H9 (cell line): ENCODE data around the gene SLC39A2. TPM values are rescaled to one million over a fixed set of nuclear protein-coding genes. Genes with fewer than 3 reads are reported as not detected.

ENCODE experiments used
- DNase-seq: peaks from one replicate; pipeline ENCODE4 v3.0.0-alpha.2; 2017
- H2AFZ ChIP-seq: one replicate; pipeline ENCODE4 v1.6.1; 2013; ENCODE audit warnings: mild to moderate bottlenecking, low read length, control low read depth, moderate library complexity
- H2AK5ac ChIP-seq: 2 replicates; pipeline ENCODE4 v1.6.1; 2013; ENCODE audit warnings: low read length, control low read depth, mixed read lengths; ENCODE audit not compliant: insufficient read length
- H2BK120ac ChIP-seq: one replicate; pipeline ENCODE4 v1.6.1; 2013; ENCODE audit warnings: low read depth, mild to moderate bottlenecking, low read length, control low read depth, inconsistent platforms; ENCODE audit not compliant: poor library complexity, severe bottlenecking
- H2BK12ac ChIP-seq: 2 replicates; pipeline ENCODE4 v1.6.1; 2013; ENCODE audit warnings: low read length, control low read depth, mixed read lengths, low read depth; ENCODE audit not compliant: insufficient read length
- H2BK15ac ChIP-seq: 2 replicates; pipeline ENCODE4 v1.6.1; 2013; ENCODE audit warnings: low read depth, low read length, control low read depth
- H2BK20ac ChIP-seq: one replicate; pipeline ENCODE4 v1.6.1; 2013; ENCODE audit warnings: low read depth, mild to moderate bottlenecking, low read length, control low read depth, inconsistent platforms; ENCODE audit not compliant: poor library complexity, severe bottlenecking
- H2BK5ac ChIP-seq: 2 replicates; pipeline ENCODE4 v1.6.1; 2013; ENCODE audit warnings: low read length, control low read depth, mixed read lengths; ENCODE audit not compliant: insufficient read length
- H3K14ac ChIP-seq: 2 replicates; pipeline ENCODE4 v1.6.1; 2013; ENCODE audit warnings: low read length, control low read depth; ENCODE audit not compliant: insufficient read depth
- H3K18ac ChIP-seq: 2 replicates; pipeline ENCODE4 v1.6.1; 2013; ENCODE audit warnings: low read depth, mild to moderate bottlenecking, mixed read lengths, low read length, control low read depth; ENCODE audit not compliant: insufficient read length
- H3K23ac ChIP-seq: 2 replicates; pipeline ENCODE4 v1.6.1; 2013; ENCODE audit warnings: low read length, control low read depth, mixed read lengths, low read depth; ENCODE audit not compliant: insufficient read length
- H3K23me2 ChIP-seq: 2 replicates; pipeline ENCODE4 v1.6.1; 2013; ENCODE audit warnings: low read depth, mild to moderate bottlenecking, mixed read lengths, low read length, control low read depth; ENCODE audit not compliant: insufficient read length, poor library complexity, severe bottlenecking
- H3K27ac ChIP-seq: 2 replicates; pipeline ENCODE4 v1.5.1; 2013; ENCODE audit warnings: low read length, control low read depth, mixed read lengths, low read depth; ENCODE audit not compliant: insufficient read length
- H3K27me3 ChIP-seq: 2 replicates; pipeline ENCODE4 v1.6.1; 2013; ENCODE audit warnings: low read length, control low read depth, inconsistent platforms; ENCODE audit not compliant: insufficient read depth
- H3K4ac ChIP-seq: 2 replicates; pipeline ENCODE4 v1.6.1; 2013; ENCODE audit warnings: low read depth, mild to moderate bottlenecking, control low read depth, inconsistent platforms, low read length, moderate library complexity
- H3K4me1 ChIP-seq: 2 replicates; pipeline ENCODE4 v1.6.1; 2013; ENCODE audit warnings: low read length, control low read depth, inconsistent platforms; ENCODE audit not compliant: insufficient read depth
- H3K4me2 ChIP-seq: 2 replicates; pipeline ENCODE4 v1.6.1; 2013; ENCODE audit warnings: low read length, control low read depth, mixed read lengths; ENCODE audit not compliant: insufficient read length, insufficient read depth
- H3K56ac ChIP-seq: 2 replicates; pipeline ENCODE4 v1.6.1; 2013; ENCODE audit warnings: low read depth, mild to moderate bottlenecking, mixed read lengths, low read length, control low read depth; ENCODE audit not compliant: insufficient read length
- H3K79me1 ChIP-seq: 2 replicates; pipeline ENCODE4 v1.6.1; 2013; ENCODE audit warnings: low read depth, mild to moderate bottlenecking, moderate library complexity, low read length, control low read depth, inconsistent platforms; ENCODE audit not compliant: insufficient read depth, poor library complexity, severe bottlenecking
- H3K79me2 ChIP-seq: 2 replicates; pipeline ENCODE4 v1.6.1; 2013; ENCODE audit warnings: low read length, control low read depth, inconsistent platforms; ENCODE audit not compliant: insufficient read depth
- H3K9ac ChIP-seq: 2 replicates; pipeline ENCODE4 v1.6.1; 2013; ENCODE audit warnings: low read length, control low read depth, mixed read lengths; ENCODE audit not compliant: insufficient read length; ENCODE audit errors: extremely low read depth
- H3K9me3 ChIP-seq: one replicate; pipeline ENCODE4 v1.6.1; 2013; ENCODE audit warnings: low read depth, low read length, inconsistent platforms; ENCODE audit not compliant: control insufficient read depth
- H3T11ph ChIP-seq: one replicate; pipeline ENCODE4 v1.6.1; 2013; ENCODE audit warnings: mild to moderate bottlenecking, low read length, control low read depth, inconsistent platforms
- H4K20me1 ChIP-seq: one replicate; pipeline ENCODE4 v1.6.1; 2013; ENCODE audit not compliant: control insufficient read depth, insufficient read length, insufficient read depth
- H4K5ac ChIP-seq: 2 replicates; pipeline ENCODE4 v1.6.1; 2013; ENCODE audit warnings: low read depth, mild to moderate bottlenecking, mixed read lengths, low read length, control low read depth; ENCODE audit not compliant: insufficient read length
- H4K8ac ChIP-seq: replicated peaks from 2 replicates; pipeline ENCODE4 v1.6.1; 2013; ENCODE audit warnings: low read length, control low read depth, mixed read lengths, low read depth; ENCODE audit not compliant: insufficient read length
- H4K91ac ChIP-seq: 2 replicates; pipeline ENCODE4 v1.6.1; 2013; ENCODE audit warnings: low read depth, mild to moderate bottlenecking, moderate library complexity, mixed read lengths, low read length, control low read depth; ENCODE audit not compliant: insufficient read length
- H3K27ac Mint-ChIP-seq, 3 experiments: 2 replicates in 2 of 3; 3 replicates in 1 of 3; pipeline ENCODE4 v1.8.0; 2020 to 2021; ENCODE audit warnings: mixed read lengths in 3 of 3, mild to moderate bottlenecking in 1 of 3, moderate library complexity in 1 of 3
- H3K27me3 Mint-ChIP-seq: 2 replicates; pipeline ENCODE4 v1.8.0; 2021; ENCODE audit warnings: low read depth, mild to moderate bottlenecking, moderate library complexity, mixed read lengths
- H3K36me3 Mint-ChIP-seq, 3 experiments: 2 replicates in 2 of 3; 3 replicates in 1 of 3; pipeline ENCODE4 v1.8.0; 2020 to 2021; ENCODE audit warnings: low read depth in 3 of 3, mixed read lengths in 3 of 3; ENCODE audit not compliant: insufficient read depth in 1 of 3
- H3K4me1 Mint-ChIP-seq, 2 experiments: 2 replicates each; pipeline ENCODE4 v1.8.0; 2020; ENCODE audit warnings: mixed read lengths in 2 of 2
- H3K4me3 Mint-ChIP-seq, 2 experiments: 2 replicates in 1 of 2; 3 replicates in 1 of 2; pipeline ENCODE4 v1.8.0; 2020 to 2021; ENCODE audit warnings: mild to moderate bottlenecking in 2 of 2, mixed read lengths in 2 of 2, moderate library complexity in 1 of 2
- H3K9me3 Mint-ChIP-seq, 2 experiments: 2 replicates in 1 of 2; 3 replicates in 1 of 2; pipeline ENCODE4 v1.8.0; 2020; ENCODE audit warnings: mild to moderate bottlenecking in 2 of 2, mixed read lengths in 2 of 2, moderate library complexity in 1 of 2
- CTCF ChIP-seq: fragments of 200-600 bp; sonication (generic); conservative IDR thresholded peaks from 3 replicates; pipeline ENCODE4 v1.8.0; 2021; ENCODE audit warnings: antibody characterized with exemption, mild to moderate bottlenecking
- WGBS: extraction: QIAGEN DNeasy Blood & Tissue Kit; methylation state at CpG from one replicate; pipeline ENCODE4 v1.1.7; 2013; ENCODE audit warnings: missing lambda C conversion rate, low lambda C conversion rate, mixed read lengths; ENCODE audit not compliant: insufficient read length; ENCODE audit errors: extremely low coverage; 5-methylcytosine and 5-hydroxymethylcytosine counted together
- total RNA-seq: library from RNA; stranded (reverse); gene quantifications from 2 replicates; pipeline ENCODE4 v1.2.1, GENCODE V29; 2021

SLC39A2 gene
- total RNA-seq, 1 experiment from 2014 or later: not detected

GRCh38 chr14:20988717-20989470 is 10.2 kb upstream of the SLC39A2 start:
- H3K79me1 ChIP-seq: no peaks in the 10 kb centered on the region
- peak overlapping the region; percentile 70 for H3K4me2 ChIP-seq
- H3K4ac ChIP-seq: no peak overlapping the region
- H3K9ac ChIP-seq: peak overlapping the region; percentile 50
- H2BK15ac ChIP-seq: no peak overlapping the region
- H3K18ac ChIP-seq: no peak overlapping the region
- H2BK20ac ChIP-seq: no peak overlapping the region
- H4K20me1 ChIP-seq: no peaks in the 10 kb centered on the region
- H3K27me3 ChIP-seq: no peaks in the 10 kb centered on the region
- H4K5ac ChIP-seq: no peak overlapping the region
- peaks cover 3% of the 10 kb centered on the region for H3K4me1 ChIP-seq
- TF ChIP-seq CTCF: no peak
- no peaks in the 10 kb centered on the region for H3K9me3 Mint-ChIP-seq
- no peak overlapping the region for H3K23ac ChIP-seq
- peak overlapping the region; percentile 39 to 72 for H3K4me3 Mint-ChIP-seq
- H2AFZ ChIP-seq: no peak overlapping the region
- peaks cover 6% of the 10 kb centered on the region for H3K27me3 Mint-ChIP-seq
- no CpG with 5 or more reads among the region's 15 CpGs for WGBS
- no peaks in the 10 kb centered on the region for H3K23me2 ChIP-seq
- H3K27ac ChIP-seq: no peak overlapping the region
- H2BK5ac ChIP-seq: no peak overlapping the region
- H3K79me2 ChIP-seq: no peaks in the 10 kb centered on the region; the same call in 1 of the 2 replicates
- no peak overlapping the region for H2AK5ac ChIP-seq
- no peak overlapping the region; a peak in 1 of 7 replicates for H3K27ac Mint-ChIP-seq
- H3K9me3 ChIP-seq: no peaks in the 10 kb centered on the region
- no peak overlapping the region for H4K8ac ChIP-seq
- H2BK12ac ChIP-seq: no peak overlapping the region
- H3K56ac ChIP-seq: no peak overlapping the region
- peaks cover 15 to 26% (median 25%) of the 10 kb centered on the region in 3 experiments; a peak in 6 of 7 replicates for H3K36me3 Mint-ChIP-seq
- no peak overlapping the region for H4K91ac ChIP-seq
- DNase-seq: no peak
- H2BK120ac ChIP-seq: no peak overlapping the region
- H3T11ph ChIP-seq: no peak overlapping the region
- H3K4me1 Mint-ChIP-seq: peaks cover 9 to 12% of the 10 kb centered on the region in 2 experiments
- H3K14ac ChIP-seq: no peak overlapping the region
